Activated T-cell treated with anti-CD3 and anti-CD28 coated beads, Interleukin-2, amount 50 U/mL, for 72 hours (primary cell): ENCODE results near the gene LIPH. TPM values are rescaled to one million over a fixed set of nuclear protein-coding genes. Genes with fewer than 3 reads are reported as not detected.

Experiments used
- ATAC-seq, 2 donors: fragments of 150-1000 bp; cut with Tn5 transposase; replicated peaks in 1 of 2; 2 replicates each; pipeline ENCODE4 v1.10.0; 2021; ENCODE audit warnings: moderate library complexity in 2 of 2, mild to moderate bottlenecking in 1 of 2
- DNase-seq, 2 donors: peaks; one replicate each; pipeline ENCODE4 v3.0.0; 2021 to 2022; ENCODE audit warnings: mixed read lengths in 1 of 2
- H3K27ac Mint-ChIP-seq: one replicate; pipeline ENCODE4 v1.8.0; 2022; ENCODE audit warnings: mild to moderate bottlenecking, moderate library complexity, mixed read lengths
- H3K27me3 Mint-ChIP-seq: one replicate; pipeline ENCODE4 v1.8.0; 2022; ENCODE audit warnings: low read depth, mixed read lengths
- H3K36me3 Mint-ChIP-seq, 2 donors: one replicate each; pipeline ENCODE4 v1.8.0; 2022; ENCODE audit warnings: mixed read lengths in 2 of 2, mild to moderate bottlenecking in 1 of 2; ENCODE audit not compliant: insufficient read depth in 2 of 2
- H3K4me1 Mint-ChIP-seq: one replicate; pipeline ENCODE4 v1.8.0; 2022; ENCODE audit warnings: low read depth, mixed read lengths
- H3K4me3 Mint-ChIP-seq, 2 donors: one replicate each; pipeline ENCODE4 v1.8.0; 2022; ENCODE audit warnings: mild to moderate bottlenecking in 2 of 2, mixed read lengths in 2 of 2, moderate library complexity in 2 of 2
- H3K9me3 Mint-ChIP-seq, 2 donors: one replicate each; pipeline ENCODE4 v1.8.0; 2022; ENCODE audit warnings: mixed read lengths in 2 of 2
- total RNA-seq, 2 donors: library from RNA; stranded (reverse); gene quantifications; one replicate each; pipeline ENCODE4 v1.2.3, GENCODE V29; 2022

The LIPH gene
- total RNA-seq, 2 donors from 2014 or later, result 0.19 TPM; not detected in 1

GRCh38 chr3:185465471-185465870 lies 86.9 kb downstream of the LIPH start:
- Mint-ChIP-seq H3K4me3 (no peak overlapping the region), H3K4me1 (no peaks in the 10 kb centered on the region), H3K9me3 (no peaks in the 10 kb centered on the region), H3K27ac (no peak overlapping the region), H3K36me3 (no peaks in the 10 kb centered on the region), H3K27me3 (no peaks in the 10 kb centered on the region)
- ATAC-seq (no peak), DNase-seq (no peak)

GRCh38 chr3:185460719-185461350 lies 91.6 kb downstream of the LIPH start:
- Mint-ChIP-seq H3K27ac (no peak overlapping the region), H3K4me3 (no peak overlapping the region), H3K4me1 (no peaks in the 10 kb centered on the region), H3K27me3 (no peaks in the 10 kb centered on the region), H3K9me3 (no peaks in the 10 kb centered on the region), H3K36me3 (no peaks in the 10 kb centered on the region)
- no peak for DNase-seq
- no peak for ATAC-seq

- H3K36me3 Mint-ChIP-seq, result no peaks in the 10 kb centered on the region
- DNase-seq, result no peak
- no peaks in the 10 kb centered on the region for H3K27me3 Mint-ChIP-seq
- no peak overlapping the region for H3K27ac Mint-ChIP-seq
- H3K4me3 Mint-ChIP-seq, result no peak overlapping the region
- H3K4me1 Mint-ChIP-seq, result no peaks in the 10 kb centered on the region
- no peak for ATAC-seq
- no peaks in the 10 kb centered on the region for H3K9me3 Mint-ChIP-seq
Measured at GRCh38 chr3:185460309-185460708, 92.1 kb downstream of the LIPH start.

- H3K36me3 Mint-ChIP-seq, result no peaks in the 10 kb centered on the region
- H3K27me3 Mint-ChIP-seq, result no peaks in the 10 kb centered on the region
- H3K9me3 Mint-ChIP-seq, result no peaks in the 10 kb centered on the region
- ATAC-seq (no peak), DNase-seq (no peak)
- no peak overlapping the region for H3K4me3 Mint-ChIP-seq
- H3K27ac Mint-ChIP-seq, result no peak overlapping the region
- no peaks in the 10 kb centered on the region for H3K4me1 Mint-ChIP-seq
Measured at GRCh38 chr3:185457376-185457775, 95.0 kb downstream of the LIPH start.

Other genes with a start within 250 kb of the LIPH start
- gene MAP3K13, start 189.5 kb downstream of the LIPH start, total RNA-seq, result 10 to 100 TPM; 16.9 to 29.3 TPM
- 10 to 100 TPM; 19.8 to 22.7 TPM for gene TMEM41A, start 53.6 kb downstream of the LIPH start, total RNA-seq
- gene SENP2, start 33.7 kb upstream of the LIPH start, total RNA-seq, result 10 to 100 TPM; 35.4 to 38.1 TPM